Fibroblast of mammary gland (primary cell): ENCODE results near the gene MRTFB.

ENCODE experiments used
- DNase-seq: peaks from one replicate; pipeline ENCODE4 v3.0.0-alpha.2; 2010; ENCODE audit warnings: low read depth
- H3K4me3 ChIP-seq: 2 replicates; pipeline ENCODE4 v1.5.1; 2011; ENCODE audit warnings: low read depth, mild to moderate bottlenecking, low read length, moderate library complexity; ENCODE audit not compliant: control insufficient read depth
- CTCF ChIP-seq: conservative IDR thresholded peaks from 2 replicates; pipeline ENCODE4 v1.5.1; 2011; ENCODE audit warnings: low read depth, low read length, inconsistent platforms; ENCODE audit not compliant: control insufficient read depth, insufficient read depth

The MRTFB gene

GRCh38 chr16:14264327-14264943, 193.3 kb downstream of the MRTFB start:
- no peak for TF ChIP-seq CTCF
- DNase-seq = no peak
- no peak overlapping the region for H3K4me3 ChIP-seq

GRCh38 chr16:14268073-14268472, 197.0 kb downstream of the MRTFB start:
- no peak for TF ChIP-seq CTCF
- H3K4me3 ChIP-seq = no peak overlapping the region
- DNase-seq = no peak

GRCh38 chr16:14275934-14276333, 204.8 kb downstream of the MRTFB start:
- no peak for TF ChIP-seq CTCF
- H3K4me3 ChIP-seq = no peak overlapping the region
- DNase-seq = no peak

- H3K4me3 ChIP-seq = no peak overlapping the region
- no peak for DNase-seq
- TF ChIP-seq CTCF = no peak
These were observed 207.6 kb downstream of the MRTFB start for GRCh38 chr16:14278749-14279148.

GRCh38 chr16:14280541-14280940, 209.4 kb downstream of the MRTFB start:
- no peak for DNase-seq
- no peak for TF ChIP-seq CTCF
- H3K4me3 ChIP-seq = no peak overlapping the region

- no peak for DNase-seq
- no peak for TF ChIP-seq CTCF
- H3K4me3 ChIP-seq = no peak overlapping the region
These were observed 212.7 kb downstream of the MRTFB start for GRCh38 chr16:14283786-14284185.

- TF ChIP-seq CTCF = no peak
- DNase-seq = no peak
- no peak overlapping the region for H3K4me3 ChIP-seq
These were observed 213.3 kb downstream of the MRTFB start for GRCh38 chr16:14284371-14284770.
